ENCODE measurements around the gene KLF13.

The KLF13 gene

DNA sequence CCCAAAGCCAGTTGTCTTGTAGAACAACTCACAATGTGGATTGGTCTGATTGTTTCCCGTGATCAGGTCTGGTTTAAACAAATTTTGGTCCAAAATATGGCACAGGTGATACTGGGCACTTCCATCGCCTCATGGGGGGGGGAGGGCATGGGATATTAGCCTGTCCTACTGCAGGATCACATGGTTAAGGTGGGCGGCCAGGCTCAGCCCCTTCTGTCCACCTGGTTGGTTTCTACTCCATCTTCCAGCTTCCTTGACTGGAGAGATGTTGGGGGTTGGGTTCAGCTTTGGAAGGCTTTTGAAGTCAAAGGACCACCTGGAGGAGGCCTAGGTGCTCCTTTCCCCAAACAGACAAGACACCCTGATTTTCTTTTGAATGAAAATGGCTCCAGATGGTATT lies 7.2 kb downstream of the KLF13 start:
- no peak for DNase-seq

DNA sequence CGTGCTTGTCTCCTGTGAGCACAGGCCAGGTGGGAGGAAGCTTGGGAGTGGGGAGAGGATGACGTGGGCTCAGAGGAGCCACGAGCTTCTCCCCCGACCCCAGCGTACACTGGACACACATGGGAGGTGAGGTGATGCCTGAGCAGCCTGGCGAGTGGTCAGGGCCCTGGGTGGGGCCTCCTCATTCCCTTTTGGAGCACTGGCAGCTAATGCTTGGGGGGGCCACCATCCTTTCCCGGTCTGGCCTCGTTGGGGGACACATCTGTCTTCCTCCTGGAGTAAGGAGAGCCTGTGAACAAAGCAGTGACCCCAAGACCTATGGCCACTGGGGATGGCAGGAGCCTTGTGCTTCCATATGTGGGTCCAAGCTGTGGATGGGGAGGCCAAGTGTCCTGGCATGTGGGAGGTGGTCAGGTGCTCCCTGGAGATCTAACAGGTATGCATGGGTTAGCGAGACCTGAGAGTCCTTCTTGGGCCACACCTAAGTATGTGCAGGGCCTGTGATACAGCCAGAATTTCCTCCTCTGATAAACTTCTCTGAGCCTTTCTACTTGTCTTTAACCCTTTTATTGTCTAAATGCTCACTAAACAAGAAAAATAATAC lies 9.5 kb downstream of the KLF13 start:
- DNase-seq = no peak

DNA sequence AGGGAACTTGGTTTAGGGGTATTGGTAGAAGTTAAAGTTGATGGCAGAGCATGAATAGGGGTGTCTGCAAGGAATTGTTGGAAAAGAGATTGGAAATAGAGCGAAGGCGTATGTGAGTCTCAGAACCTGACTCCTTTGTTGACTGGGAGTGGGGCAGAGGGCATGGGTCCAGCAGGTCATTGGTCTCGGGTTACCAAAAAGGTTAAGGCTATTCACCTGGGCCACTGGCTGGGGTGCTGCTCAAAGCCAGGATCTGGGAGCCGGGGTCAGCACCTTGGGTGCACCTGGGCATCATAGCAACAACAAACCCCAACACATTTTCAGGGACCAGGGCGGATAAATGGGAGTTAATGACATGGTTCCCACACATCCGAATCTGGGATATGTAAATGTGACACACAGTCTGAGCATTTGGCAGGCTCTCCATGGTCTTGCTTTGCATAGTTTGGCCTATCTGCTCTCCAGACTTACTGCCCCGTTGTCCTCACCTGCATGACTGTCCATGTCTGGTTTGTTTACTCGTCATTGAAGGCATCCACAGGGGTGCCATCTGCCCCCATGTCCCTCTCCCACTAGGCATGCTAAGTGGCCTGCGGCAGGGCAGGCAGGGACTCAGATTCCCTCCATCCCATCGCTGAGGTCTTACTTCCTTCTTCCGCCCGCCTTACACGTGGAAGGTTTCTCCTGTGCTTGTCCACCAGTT lies 10.1 kb downstream of the KLF13 start:
- DNase-seq = no peak

DNA sequence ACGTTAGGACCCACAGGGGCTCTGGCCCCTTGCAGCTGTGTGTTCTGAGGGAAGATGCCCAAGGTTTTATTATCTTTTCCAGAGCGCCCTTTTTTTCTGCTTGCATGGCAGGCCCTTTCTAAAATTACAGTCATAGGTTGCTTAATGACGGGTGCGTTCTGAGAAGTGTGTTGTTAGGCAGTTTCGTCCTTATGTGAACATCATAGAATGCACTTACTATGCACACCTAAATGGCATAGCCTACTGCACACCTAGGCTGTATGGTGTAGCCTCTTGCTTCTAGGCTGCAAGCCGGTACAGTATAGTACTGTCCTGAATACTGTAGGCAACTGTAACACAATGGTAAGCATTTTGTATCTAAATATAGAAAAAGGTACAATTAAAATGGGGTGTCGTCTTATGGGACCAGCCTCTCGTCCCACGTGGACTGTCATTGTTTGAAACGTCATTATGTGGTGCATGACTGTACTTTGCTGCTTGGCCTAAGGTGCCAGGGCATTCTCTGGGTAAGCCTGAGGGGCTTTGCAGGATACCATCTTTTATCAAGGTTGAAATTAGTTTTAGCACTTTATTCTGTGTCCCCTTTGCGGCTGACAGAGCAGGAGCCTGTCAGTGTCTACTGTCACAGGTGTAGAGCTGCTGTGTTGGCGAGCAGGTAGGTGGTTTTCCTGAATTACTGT lies 10.9 kb downstream of the KLF13 start:
- no peak for DNase-seq

DNA sequence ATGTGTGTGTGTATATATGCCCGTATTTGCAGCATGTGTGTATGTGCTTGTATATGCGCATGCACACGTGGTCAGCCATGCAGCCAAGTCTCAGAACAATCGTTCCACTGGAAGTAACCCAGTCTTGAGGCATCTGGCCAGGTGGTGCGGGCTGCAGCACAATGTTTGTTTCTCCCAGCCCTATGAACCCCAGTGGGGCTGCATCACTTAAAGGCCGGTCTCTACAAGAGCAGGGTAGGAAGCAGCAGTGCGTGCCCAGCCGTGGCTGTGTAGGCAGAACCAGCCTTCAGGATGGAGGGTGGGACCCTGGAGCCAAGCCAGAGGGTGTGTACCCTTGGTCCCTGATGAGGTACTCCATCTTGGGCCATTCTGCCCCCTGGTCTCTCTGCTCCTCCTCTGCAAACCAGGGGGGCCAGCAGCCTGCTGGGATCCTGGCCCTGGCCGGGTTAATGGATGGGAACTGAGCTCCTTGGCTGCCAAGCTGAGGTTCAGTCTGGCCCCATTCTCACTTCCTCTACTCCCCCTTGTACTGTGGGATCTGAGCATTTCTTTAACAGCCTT lies 11.8 kb downstream of the KLF13 start:
- no peak for DNase-seq

DNA sequence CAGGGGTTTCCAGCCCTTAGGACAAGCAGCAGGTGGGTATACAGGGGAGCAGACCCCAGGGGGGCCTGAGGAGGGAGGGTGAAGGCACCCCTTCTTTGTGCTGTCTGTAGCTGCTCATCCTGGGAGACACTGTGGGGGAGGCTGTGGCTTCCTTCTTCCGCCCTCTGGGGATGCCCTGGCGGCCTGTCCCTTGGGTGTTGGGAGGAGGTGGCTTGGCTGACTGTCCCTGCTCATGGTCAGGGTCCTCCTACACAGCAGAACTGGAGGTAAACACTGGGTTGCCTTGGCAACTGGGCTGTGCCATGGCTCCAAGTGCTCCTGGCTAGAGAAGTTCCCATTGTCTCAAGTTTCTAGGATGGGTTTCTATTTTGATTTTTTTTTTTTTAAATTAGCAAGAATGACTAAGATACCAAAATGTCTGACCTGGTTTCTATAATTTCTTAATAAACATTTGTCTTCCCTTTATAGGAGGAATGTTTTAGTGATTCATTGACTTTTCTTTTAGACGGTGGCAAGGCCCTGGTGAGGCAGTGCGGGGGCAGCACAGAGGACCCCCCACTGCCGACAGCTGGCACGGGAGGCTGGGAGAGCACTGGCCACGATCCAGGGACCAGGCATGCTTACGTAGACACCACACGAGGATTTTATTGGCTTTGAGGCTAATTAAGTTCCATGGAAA lies 12.4 kb downstream of the KLF13 start:
- DNase-seq = peak; percentile 41

DNA sequence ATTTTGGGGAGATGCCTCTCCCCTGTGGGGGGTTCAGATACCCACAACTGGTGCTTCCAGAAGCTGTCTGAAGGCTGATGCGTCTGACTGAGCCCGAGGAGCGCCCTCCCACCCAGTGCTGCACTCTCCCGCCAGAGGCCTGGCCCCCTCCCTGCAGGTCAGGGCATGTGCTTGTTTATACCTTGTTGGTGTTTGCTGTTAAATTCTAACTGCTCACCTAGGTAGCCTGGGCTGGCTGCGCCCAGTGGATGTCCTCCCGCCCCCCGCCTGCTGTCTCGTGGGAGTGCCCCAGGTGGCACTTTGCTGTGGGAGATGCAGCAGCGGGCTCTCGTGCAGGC lies 12.9 kb downstream of the KLF13 start:
- DNase-seq = no peak

DNA sequence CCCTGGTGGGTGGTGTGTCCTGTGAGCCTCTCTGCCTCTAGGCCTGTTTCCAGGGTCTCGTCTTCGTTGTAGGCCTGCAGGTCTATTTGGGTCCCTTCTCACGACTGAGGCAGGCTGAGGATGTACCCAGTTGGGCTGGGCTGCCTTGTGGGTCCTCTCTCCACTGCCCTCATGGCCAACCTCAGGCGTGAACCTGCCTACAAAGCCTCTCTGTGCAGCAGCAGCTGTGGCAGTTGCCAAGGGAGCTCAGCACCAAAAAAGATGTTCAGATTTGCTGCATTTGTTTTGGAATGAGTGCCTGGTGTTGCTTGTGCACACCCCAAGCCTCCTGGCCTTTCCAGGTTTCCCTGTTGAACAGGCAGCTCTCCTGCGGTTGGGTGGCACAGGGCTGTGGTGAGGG lies 13.4 kb downstream of the KLF13 start:
- no peak for DNase-seq

DNA sequence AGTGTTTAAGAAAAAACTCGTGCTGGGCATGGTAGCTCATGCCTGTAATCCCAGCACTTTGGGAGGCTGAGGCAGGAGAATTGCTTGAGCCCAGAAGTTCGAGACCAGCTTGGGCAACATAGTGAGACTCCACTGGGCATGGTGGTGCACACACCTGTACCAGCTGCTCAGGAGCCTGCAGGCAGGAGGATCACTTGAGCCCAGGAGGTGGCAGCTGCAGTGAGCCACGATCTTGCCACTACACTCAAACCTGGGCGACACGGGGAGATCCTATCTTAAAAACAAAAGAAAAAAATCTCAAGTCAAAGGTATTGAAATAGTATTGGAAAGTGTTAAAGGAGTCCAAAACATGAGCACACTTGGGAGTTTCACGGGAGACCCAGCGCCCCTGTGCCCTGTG lies 14.0 kb downstream of the KLF13 start:
- no peak for DNase-seq

DNA sequence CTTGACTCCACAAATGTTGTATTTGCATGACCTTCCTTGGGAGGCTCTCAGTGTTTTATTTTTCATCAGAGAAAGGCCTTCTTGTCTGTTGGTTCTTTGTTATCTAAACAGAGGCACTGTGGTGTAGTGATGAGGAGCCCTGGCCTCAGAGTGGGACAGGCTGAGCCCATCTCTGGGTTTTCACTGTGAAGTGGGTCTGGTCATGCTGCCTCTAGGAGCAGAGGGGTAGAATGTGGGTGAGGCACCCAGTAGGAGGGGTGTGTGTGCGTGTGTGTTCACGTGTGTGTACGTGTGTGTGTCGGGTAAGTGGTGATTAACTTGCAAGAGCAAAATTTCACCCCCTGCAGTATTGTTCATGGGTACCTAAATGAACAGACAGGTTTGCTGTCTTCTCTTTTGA lies 14.4 kb downstream of the KLF13 start:
- DNase-seq = no peak

DNA sequence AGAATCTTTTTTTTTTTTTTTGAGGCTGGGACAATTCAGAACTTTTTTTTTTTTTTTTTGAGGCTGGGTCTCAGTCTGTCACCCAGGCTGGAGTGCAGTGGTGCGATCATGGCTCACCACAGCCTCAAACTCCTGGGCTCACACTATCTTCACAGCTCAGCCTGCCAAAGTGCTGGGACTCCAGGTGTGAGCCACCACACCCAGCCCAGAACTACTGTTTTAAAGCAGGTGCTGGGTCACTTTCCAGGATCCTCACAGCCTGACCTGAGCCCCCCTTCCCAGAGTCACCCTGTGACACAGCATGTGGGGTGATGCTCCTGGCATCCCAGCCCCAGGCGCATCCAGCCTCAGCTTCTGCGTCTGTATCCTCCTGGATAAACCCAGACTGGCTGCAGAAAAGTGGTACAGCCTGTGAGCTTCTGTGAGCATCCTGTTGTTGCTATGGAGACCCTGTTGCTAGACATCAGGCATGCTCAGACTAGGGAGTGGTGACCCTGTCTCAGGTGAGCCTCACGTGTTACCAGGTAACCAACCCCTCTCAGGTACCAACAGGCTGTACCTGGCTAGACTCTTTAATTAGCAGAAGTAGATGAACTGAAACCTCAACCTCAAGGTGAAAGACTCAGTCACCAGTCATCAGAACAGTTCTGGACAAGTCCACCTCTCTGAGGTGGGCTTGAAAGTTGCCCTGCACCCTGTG lies 15.0 kb downstream of the KLF13 start:
- peak; percentile 42 for DNase-seq

DNA sequence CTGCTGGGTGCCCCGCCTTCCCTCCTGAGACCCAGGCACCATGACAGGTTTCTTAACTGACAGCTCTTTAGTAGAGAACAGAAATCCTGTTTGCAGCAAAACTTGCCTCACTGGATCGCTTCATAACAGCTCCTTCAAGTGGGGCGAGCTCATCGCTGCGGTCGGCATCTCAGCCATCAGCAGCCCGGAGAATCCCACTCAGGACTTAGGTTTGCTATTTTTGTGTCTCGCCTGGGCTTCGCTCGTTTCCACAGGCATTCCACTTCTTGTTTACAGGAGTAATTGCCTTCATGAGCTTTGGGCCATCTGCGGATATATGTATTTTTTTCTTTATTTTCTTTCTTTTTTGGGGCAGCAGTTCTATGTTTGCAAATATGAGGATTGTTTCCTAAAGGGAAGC lies 15.7 kb downstream of the KLF13 start:
- DNase-seq = no peak

DNA sequence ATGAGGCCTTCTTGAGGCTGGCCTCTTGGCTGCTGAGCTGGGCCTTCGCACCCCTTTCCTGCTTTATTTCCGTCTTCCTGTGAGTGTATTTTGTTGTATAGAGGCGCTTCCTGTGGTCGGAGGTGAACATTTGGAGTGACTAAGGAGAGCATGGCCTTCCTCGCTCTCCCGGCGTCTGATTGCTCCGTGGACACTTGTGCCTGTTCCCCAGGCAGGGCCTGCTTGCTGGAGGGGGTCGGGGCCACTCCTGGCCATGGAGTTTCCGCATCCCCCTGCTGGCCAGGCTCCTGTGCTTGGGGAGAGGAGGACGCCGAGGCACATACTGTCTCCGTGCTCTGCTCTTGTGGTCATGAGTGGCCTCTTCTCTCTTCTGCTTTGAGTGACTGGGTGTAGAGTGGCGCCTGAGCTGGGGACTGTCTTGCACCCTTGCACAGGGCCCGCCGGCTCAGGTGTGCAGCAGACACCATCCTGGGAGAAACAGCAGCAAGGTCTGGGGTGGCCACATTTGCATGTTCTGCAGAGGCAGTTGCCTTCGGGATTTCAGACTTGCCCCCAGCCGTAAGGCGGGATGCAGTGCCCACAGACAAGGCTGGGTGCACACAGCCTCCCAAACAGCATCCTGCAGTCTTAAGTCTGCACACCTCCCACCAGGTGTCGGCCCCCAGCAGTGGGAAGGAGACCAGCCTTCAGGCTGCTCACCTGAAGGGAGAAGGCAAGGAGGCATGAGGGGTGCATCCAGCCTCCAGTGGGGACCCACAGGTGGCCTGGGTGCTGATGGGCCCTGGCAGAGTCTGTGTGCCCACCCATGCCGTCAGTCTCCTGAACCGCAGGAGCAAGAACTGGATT lies 16.4 kb downstream of the KLF13 start:
- no peak for DNase-seq

DNA sequence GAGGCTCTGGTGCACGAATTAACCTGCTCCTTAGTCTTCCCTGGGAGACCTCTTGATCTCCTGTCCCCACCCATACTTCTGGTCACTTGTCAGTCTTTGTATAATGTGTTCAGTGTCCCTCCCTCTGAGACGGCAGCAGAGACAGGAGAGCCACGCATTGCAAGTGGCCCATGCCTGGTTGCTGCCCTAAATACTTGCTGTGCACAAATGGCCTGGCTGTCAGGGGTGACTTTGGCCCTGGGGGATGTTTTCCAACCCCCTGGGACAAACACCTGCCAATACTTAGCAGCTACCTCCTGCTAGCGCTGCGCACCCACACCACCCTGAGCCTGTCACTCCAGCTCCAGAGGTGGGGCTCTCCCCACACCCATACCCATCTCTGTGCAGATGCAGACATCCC lies 17.2 kb downstream of the KLF13 start:
- no peak for DNase-seq

DNA sequence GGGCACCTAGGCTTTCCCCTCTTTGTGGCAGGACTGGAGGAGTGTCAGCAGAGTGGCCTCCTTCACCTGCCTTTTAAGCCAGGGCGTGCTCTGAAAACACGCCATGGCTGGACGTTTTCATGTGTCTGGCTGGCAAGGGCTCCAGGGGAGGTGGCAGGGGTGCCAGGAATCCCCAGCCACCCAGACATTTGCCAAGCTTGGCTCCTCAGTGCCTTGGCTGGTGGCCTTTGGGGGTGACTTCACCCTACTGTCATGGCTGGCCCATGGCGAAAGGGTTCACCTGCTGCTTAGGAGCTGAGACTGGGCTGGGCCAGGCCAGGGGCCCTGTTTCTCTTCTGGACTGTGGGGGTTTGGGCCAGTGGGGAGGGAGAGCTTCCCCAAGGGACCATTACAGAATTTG lies 17.6 kb downstream of the KLF13 start:
- no peak for DNase-seq

DNA sequence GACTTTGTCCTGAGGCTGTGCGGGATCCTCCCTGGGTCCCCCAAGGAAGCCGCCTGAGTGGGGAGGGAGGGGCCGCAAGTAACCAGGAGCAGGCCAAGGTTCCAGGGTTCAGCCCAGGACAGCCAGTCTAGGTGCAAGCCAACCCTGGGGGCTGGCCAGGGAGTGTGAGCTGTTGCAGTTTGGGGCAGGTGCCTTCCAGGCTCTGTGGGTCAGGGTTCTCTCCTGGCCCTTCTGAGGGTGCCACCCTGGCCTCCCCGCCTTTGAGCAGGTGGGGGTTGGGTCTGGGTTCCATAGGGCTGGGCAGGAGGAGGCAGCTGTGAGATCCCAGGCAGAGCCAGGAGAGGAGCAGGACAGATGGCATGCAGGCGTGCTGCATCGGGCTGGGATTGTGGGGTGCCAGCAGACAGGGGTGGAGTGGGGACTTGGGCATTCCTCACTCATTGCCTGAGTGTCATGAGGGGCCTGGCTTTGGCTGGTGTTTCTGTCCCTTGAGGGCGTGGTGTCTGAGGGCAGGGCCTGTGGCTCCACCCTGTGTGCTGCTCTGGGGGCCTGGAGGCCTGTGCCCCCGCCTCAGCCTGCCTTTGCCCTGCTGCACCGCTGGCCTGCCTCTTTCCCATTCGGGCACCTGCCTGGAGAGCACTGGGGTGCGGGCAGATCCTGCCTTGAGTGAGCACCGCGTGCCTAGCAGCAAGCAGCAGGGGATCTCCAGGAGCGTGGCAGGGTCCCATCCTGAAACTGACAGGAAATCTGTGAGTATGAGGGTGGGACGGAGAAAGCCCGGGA lies 18.4 kb downstream of the KLF13 start:
- DNase-seq = no peak

DNA sequence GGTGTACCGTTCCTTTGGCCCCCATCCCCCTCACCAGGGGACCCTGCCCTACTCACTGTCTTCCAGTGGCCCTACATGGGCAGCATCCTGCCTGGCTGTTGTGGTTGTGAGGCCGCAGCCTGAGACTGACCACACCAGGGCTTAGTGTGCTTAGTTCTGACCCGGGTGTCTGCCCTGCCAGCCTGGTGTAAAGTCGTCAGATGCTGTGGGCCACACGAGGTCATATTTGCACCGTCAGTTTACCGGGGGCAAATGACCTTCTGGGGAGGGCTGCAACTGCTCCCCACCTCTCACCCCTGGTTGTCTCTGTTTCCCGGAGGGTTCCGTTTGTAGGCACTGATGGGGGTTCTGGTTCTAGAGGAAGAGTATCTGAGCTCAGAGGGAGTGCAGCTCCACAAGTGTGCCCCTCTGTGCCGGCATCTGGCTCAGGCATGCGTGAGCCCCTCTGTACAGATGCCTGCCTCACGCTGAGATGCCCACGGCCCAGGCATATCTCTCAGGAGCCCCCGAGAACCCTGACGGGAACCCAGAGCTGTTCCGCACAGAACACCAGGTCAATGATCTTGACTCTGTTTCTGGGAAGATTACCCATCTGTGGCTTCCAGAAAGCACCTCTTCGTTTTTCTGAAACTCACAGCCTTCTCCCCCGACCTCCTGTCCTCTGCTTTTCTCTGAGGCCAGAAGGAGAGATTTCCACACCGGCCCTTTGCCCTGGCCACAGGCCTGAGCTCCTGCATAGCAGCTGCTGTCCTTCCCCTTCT lies 19.2 kb downstream of the KLF13 start:
- no peak for DNase-seq

DNA sequence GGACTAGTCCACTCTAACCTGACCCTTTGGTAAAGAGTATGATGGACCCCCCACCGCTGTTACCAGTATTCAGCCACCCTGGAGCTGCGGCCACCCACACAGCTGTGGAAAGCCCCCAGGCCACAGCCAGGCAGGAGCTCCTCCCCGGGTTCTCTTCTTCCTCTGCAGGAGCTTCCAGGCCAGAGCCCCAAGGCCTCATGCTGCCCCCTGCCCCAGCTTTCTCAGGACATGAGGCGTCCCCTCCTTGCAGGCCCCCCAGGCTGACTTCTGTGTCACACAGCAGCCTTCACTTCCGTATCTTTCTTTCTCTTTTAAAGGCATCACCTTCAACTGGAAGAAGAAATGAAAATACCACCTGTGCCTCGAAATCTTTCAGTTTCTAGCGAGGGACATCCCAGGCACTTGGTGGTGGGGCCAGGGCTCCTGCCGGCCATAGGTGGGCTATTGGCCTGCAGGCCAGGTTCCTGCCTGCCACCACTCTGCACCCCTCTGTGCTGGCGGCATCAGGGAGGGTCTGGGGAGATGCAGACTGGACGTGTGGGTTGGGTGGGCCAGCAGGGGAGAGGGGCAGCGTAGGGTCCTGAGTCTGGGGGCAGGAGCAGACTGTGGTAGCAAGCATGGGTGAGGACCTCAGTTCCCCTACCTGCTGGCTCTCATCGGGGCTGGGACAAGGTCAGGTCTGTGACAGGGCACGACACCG lies 19.9 kb downstream of the KLF13 start:
- no peak for DNase-seq

DNA sequence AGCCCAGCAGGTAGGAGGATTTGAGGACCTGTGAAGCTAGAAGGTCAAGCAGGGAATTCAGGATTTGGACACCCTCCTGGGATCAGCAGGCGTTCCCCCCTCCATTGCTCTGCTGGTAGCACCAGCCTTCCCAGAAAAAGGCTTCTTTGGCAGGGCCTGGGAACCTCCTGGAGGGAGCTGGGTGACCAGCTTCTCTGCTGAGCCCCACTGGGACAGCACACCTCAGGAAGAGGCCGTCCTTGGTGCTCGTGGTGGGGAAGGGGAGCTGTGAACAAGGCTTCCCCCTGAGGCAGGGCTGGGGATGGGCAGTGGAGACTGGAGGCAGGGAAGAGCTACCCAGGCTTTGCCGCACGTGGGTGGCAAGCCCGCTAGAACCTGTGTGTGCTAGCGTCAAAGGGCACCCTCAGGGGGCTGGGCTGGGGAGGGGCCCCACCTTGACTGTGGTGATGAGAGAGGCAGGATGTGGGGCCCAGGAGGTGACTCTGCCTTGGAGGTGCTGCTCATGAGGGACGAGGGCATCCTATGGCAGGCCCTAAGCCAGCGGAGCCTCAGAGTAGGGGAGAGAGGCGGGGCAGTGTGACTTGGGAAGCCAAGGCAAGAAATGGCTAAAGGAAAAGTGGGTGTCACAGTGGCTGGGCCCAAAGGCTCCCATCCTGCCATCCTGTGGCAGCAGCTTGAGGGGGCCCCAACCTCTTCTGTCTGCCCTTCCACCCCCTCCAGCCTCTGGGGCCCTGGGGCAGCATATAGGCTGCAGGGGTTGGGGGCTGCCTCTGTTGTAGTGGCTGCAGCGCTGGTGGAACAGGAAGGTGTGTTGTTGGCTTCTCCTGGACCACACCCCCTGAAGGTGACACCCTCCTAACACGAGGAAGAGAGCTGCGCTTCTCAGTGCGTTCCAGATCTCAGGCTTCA lies 20.7 kb downstream of the KLF13 start:
- peak; percentile 76 for DNase-seq
